CD4-positive, CD25-positive, alpha-beta regulatory T cell (primary cell): ENCODE measurements around the gene MAPK8. TPM values are rescaled to one million over a fixed set of nuclear protein-coding genes. Genes with fewer than 3 reads are reported as not detected.

ENCODE experiments used
- ATAC-seq, 2 donors: fragments of 150-1000 bp; cut with Tn5 transposase; one replicate each; pipeline ENCODE4 v1.10.0; 2021; ENCODE audit warnings: low read depth in 2 of 2, moderate number of reproducible peaks in 2 of 2, moderate library complexity in 1 of 2
- DNase-seq, 3 donors: peaks; one replicate each; pipeline versions ENCODE4 v3.0.0 to v3.0.0-alpha.2; 2012 to 2022; ENCODE audit warnings: mixed read lengths in 1 of 3
- H3K27ac ChIP-seq: one replicate; pipeline ENCODE4 v1.7.0; 2013; ENCODE audit warnings: mild to moderate bottlenecking, low read length; ENCODE audit not compliant: insufficient read depth, poor library complexity, severe bottlenecking
- H3K27me3 ChIP-seq: one replicate; pipeline ENCODE4 v1.7.0; 2013; ENCODE audit warnings: low read length; ENCODE audit not compliant: control insufficient read depth, insufficient read depth
- H3K36me3 ChIP-seq: one replicate; pipeline ENCODE4 v1.7.0; 2013; ENCODE audit warnings: mild to moderate bottlenecking, low read length, moderate library complexity; ENCODE audit not compliant: control insufficient read depth, insufficient read depth
- H3K4me1 ChIP-seq: 2 replicates; pipeline ENCODE4 v1.7.0; 2013; ENCODE audit warnings: mild to moderate bottlenecking, low read length; ENCODE audit not compliant: insufficient read depth, control insufficient read depth, poor library complexity, severe bottlenecking
- H3K4me3 ChIP-seq: one replicate; pipeline ENCODE4 v1.7.0; 2013; ENCODE audit warnings: low read depth, mild to moderate bottlenecking, low read length, moderate library complexity
- H3K9me3 ChIP-seq, 2 experiments: 1 replicate in 1 of 2; 2 replicates in 1 of 2; pipeline ENCODE4 v1.7.0; 2013; ENCODE audit warnings: low read length in 2 of 2, mild to moderate bottlenecking in 1 of 2, moderate library complexity in 1 of 2; ENCODE audit not compliant: control insufficient read depth in 2 of 2
- H3K27ac Mint-ChIP-seq, 3 donors: one replicate each; pipeline ENCODE4 v1.8.0; 2020 to 2022; ENCODE audit warnings: mild to moderate bottlenecking in 3 of 3, mixed read lengths in 3 of 3, moderate library complexity in 2 of 3
- H3K27me3 Mint-ChIP-seq: one replicate; pipeline ENCODE4 v1.8.0; 2022; ENCODE audit warnings: mild to moderate bottlenecking, mixed read lengths
- H3K36me3 Mint-ChIP-seq: one replicate; pipeline ENCODE4 v1.8.0; 2020; ENCODE audit warnings: mixed read lengths
- H3K4me1 Mint-ChIP-seq, 4 donors: one replicate each; pipeline ENCODE4 v1.8.0; 2020 to 2022; ENCODE audit warnings: mixed read lengths in 4 of 4, mild to moderate bottlenecking in 1 of 4
- H3K4me3 Mint-ChIP-seq, 4 donors: one replicate each; pipeline ENCODE4 v1.8.0; 2020 to 2022; ENCODE audit warnings: mild to moderate bottlenecking in 4 of 4, mixed read lengths in 4 of 4, moderate library complexity in 3 of 4
- H3K9me3 Mint-ChIP-seq, 7 donors: one replicate each; pipeline ENCODE4 v1.8.0; 2020 to 2022; ENCODE audit warnings: mixed read lengths in 7 of 7, mild to moderate bottlenecking in 3 of 7, moderate library complexity in 2 of 7
- polyA plus RNA-seq, 4 donors: library from polyadenylated mRNA; unstranded; fragments of 300-500 nt; fragmentation: Illumina TruSeq; gene quantifications; one replicate each; pipeline ENCODE4 v1.2.3, GENCODE V29; 2021
- total RNA-seq: library from RNA; stranded (reverse); gene quantifications from one replicate; pipeline ENCODE4 v1.2.3, GENCODE V29; 2022

Gene MAPK8
- total and polyA plus RNA-seq, 5 donors from 2014 or later: 19.8 to 34.5 (median 22.9) TPM

- no peak for ATAC-seq
- no peaks in the 10 kb centered on the region for H3K36me3 ChIP-seq
- no peaks in the 10 kb centered on the region for H3K4me1 ChIP-seq
- Mint-ChIP-seq H3K4me3 (no peak overlapping the region), H3K27me3 (peaks cover 8% of the 10 kb centered on the region), H3K9me3 (peaks cover 0 to 2% (median 0%) of the 10 kb centered on the region in 7 donors), H3K27ac (no peak overlapping the region), H3K36me3 (no peaks in the 10 kb centered on the region), H3K4me1 (no peaks in the 10 kb centered on the region)
- no peaks in the 10 kb centered on the region for H3K9me3 ChIP-seq
- no peak for DNase-seq
- no peak overlapping the region for H3K27ac ChIP-seq
- no peaks in the 10 kb centered on the region for H3K27me3 ChIP-seq
- no peak overlapping the region for H3K4me3 ChIP-seq
Observed at GRCh38 chr10:48478980-48479811, 172.7 kb downstream of the MAPK8 start.

GRCh38 chr10:48480397-48481374, 174.2 kb downstream of the MAPK8 start:
- no peaks in the 10 kb centered on the region for H3K36me3 Mint-ChIP-seq
- no peaks in the 10 kb centered on the region for H3K9me3 ChIP-seq
- DNase-seq (no peak), ATAC-seq (no peak)
- H3K4me3 ChIP-seq: no peak overlapping the region
- no peaks in the 10 kb centered on the region for H3K4me1 Mint-ChIP-seq
- peaks cover 13% of the 10 kb centered on the region for H3K27me3 Mint-ChIP-seq
- no peaks in the 10 kb centered on the region for H3K36me3 ChIP-seq
- no peaks in the 10 kb centered on the region for H3K4me1 ChIP-seq
- no peak overlapping the region for H3K4me3 Mint-ChIP-seq
- H3K9me3 Mint-ChIP-seq: peaks cover 0 to 2% (median 0%) of the 10 kb centered on the region in 7 donors
- no peaks in the 10 kb centered on the region for H3K27me3 ChIP-seq
- no peak overlapping the region for H3K27ac Mint-ChIP-seq
- no peak overlapping the region for H3K27ac ChIP-seq

- peaks cover 13% of the 10 kb centered on the region for H3K27me3 Mint-ChIP-seq
- no peak overlapping the region for H3K27ac Mint-ChIP-seq
- Histone ChIP-seq H3K9me3 (no peaks in the 10 kb centered on the region), H3K27me3 (no peaks in the 10 kb centered on the region), H3K4me1 (no peaks in the 10 kb centered on the region), H3K36me3 (no peaks in the 10 kb centered on the region), H3K27ac (no peak overlapping the region), H3K4me3 (no peak overlapping the region)
- no peak for DNase-seq
- H3K4me3 Mint-ChIP-seq: no peak overlapping the region
- H3K4me1 Mint-ChIP-seq: no peaks in the 10 kb centered on the region
- ATAC-seq: no peak
- no peaks in the 10 kb centered on the region for H3K36me3 Mint-ChIP-seq
- peaks cover 0 to 2% (median 0%) of the 10 kb centered on the region in 7 donors for H3K9me3 Mint-ChIP-seq
Observed at GRCh38 chr10:48481385-48481784, 174.9 kb downstream of the MAPK8 start.

GRCh38 chr10:48482207-48482606, 175.7 kb downstream of the MAPK8 start:
- no peak overlapping the region for H3K4me3 Mint-ChIP-seq

GRCh38 chr10:48484911-48485310, 178.4 kb downstream of the MAPK8 start:
- H3K27me3 Mint-ChIP-seq: peaks cover 25% of the 10 kb centered on the region
- no peaks in the 10 kb centered on the region for H3K9me3 ChIP-seq
- H3K27me3 ChIP-seq: no peaks in the 10 kb centered on the region
- H3K36me3 Mint-ChIP-seq: no peaks in the 10 kb centered on the region
- no peak overlapping the region for H3K27ac Mint-ChIP-seq
- no peaks in the 10 kb centered on the region for H3K4me1 ChIP-seq
- H3K4me1 Mint-ChIP-seq: no peaks in the 10 kb centered on the region
- ATAC-seq: no peak
- H3K36me3 ChIP-seq: no peaks in the 10 kb centered on the region
- no peak overlapping the region for H3K27ac ChIP-seq
- no peak for DNase-seq
- no peak overlapping the region for H3K4me3 ChIP-seq
- no peaks in the 10 kb centered on the region for H3K9me3 Mint-ChIP-seq
- H3K4me3 Mint-ChIP-seq: no peak overlapping the region

More at GRCh38 chr10:48482207-48482606, 175.7 kb downstream of the MAPK8 start:
- Histone ChIP-seq H3K4me1 (no peaks in the 10 kb centered on the region), H3K36me3 (no peaks in the 10 kb centered on the region), H3K4me3 (no peak overlapping the region), H3K27me3 (no peaks in the 10 kb centered on the region), H3K27ac (no peak overlapping the region), H3K9me3 (no peaks in the 10 kb centered on the region)
- H3K9me3 Mint-ChIP-seq: no peaks in the 10 kb centered on the region
- DNase-seq (no peak), ATAC-seq (no peak)
- peaks cover 13% of the 10 kb centered on the region for H3K27me3 Mint-ChIP-seq
- H3K36me3 Mint-ChIP-seq: no peaks in the 10 kb centered on the region
- H3K4me1 Mint-ChIP-seq: no peaks in the 10 kb centered on the region
- no peak overlapping the region for H3K27ac Mint-ChIP-seq

GRCh38 chr10:48485711-48486110, 179.2 kb downstream of the MAPK8 start:
- H3K36me3 Mint-ChIP-seq: no peaks in the 10 kb centered on the region
- no peak overlapping the region for H3K27ac Mint-ChIP-seq
- Histone ChIP-seq H3K27ac (no peak overlapping the region), H3K36me3 (no peaks in the 10 kb centered on the region), H3K4me3 (no peak overlapping the region), H3K4me1 (no peaks in the 10 kb centered on the region), H3K27me3 (no peaks in the 10 kb centered on the region), H3K9me3 (no peaks in the 10 kb centered on the region)
- no peak overlapping the region for H3K4me3 Mint-ChIP-seq
- peaks cover 28% of the 10 kb centered on the region for H3K27me3 Mint-ChIP-seq
- no peaks in the 10 kb centered on the region for H3K9me3 Mint-ChIP-seq
- ATAC-seq: no peak
- no peaks in the 10 kb centered on the region for H3K4me1 Mint-ChIP-seq
- DNase-seq: no peak

- H3K4me1 ChIP-seq: no peaks in the 10 kb centered on the region
- no peaks in the 10 kb centered on the region for H3K36me3 ChIP-seq
- Mint-ChIP-seq H3K4me3 (no peak overlapping the region), H3K4me1 (no peaks in the 10 kb centered on the region), H3K36me3 (no peaks in the 10 kb centered on the region), H3K9me3 (no peaks in the 10 kb centered on the region), H3K27me3 (peaks cover 24% of the 10 kb centered on the region), H3K27ac (no peak overlapping the region)
- DNase-seq: no peak
- H3K27me3 ChIP-seq: no peaks in the 10 kb centered on the region
- ATAC-seq: no peak
- no peak overlapping the region for H3K27ac ChIP-seq
- no peaks in the 10 kb centered on the region for H3K9me3 ChIP-seq
- no peak overlapping the region for H3K4me3 ChIP-seq
Observed at GRCh38 chr10:48487244-48487643, 180.8 kb downstream of the MAPK8 start.
